H1 (cell line): ENCODE measurements around the gene ARHGAP6. TPM values are rescaled to one million over a fixed set of nuclear protein-coding genes. Genes with fewer than 3 reads are reported as not detected.

Experiments
- CTCF ChIA-PET: fragments of 300-600 bp; sonication (Branson Sonifier 250); formaldehyde crosslinking; loops from one replicate; lab custom pipeline; 2021; ENCODE audit not compliant: partially characterized antibody; lab: Charles Lee
- POLR2A ChIA-PET: fragments of 300-600 bp; sonication (Branson Sonifier 250); formaldehyde crosslinking; loops from one replicate; lab custom pipeline; 2021; ENCODE audit warnings: inconsistent platforms; ENCODE audit not compliant: partially characterized antibody; lab: Charles Lee
- DNase-seq, 2 experiments: peaks; one replicate each; pipeline versions ENCODE4 v3.0.0 to v3.0.0-alpha.2; 2010 to 2022; ENCODE audit warnings: low spot score in 2 of 2, low read depth in 1 of 2, mixed read lengths in 1 of 2
- FAIRE-seq: peaks from 2 replicates; lab custom pipeline; 2011; peaks lifted over from hg19 to GRCh38; lab: Jason Lieb, UNC
- H2AFZ ChIP-seq: 2 replicates; pipeline ENCODE4 v1.8.1; 2012; ENCODE audit warnings: low read length, inconsistent platforms
- H2AK5ac ChIP-seq: 2 replicates; pipeline ENCODE4 v1.6.1; 2013; ENCODE audit warnings: low read depth, low read length
- H2BK120ac ChIP-seq: replicated peaks from 2 replicates; pipeline ENCODE3; 2013; ENCODE audit warnings: low read depth, low read length, inconsistent platforms
- H2BK12ac ChIP-seq: 2 replicates; pipeline ENCODE4 v1.6.1; 2013; ENCODE audit warnings: low read depth, low read length
- H2BK15ac ChIP-seq: 2 replicates; pipeline ENCODE4 v1.6.1; 2013; ENCODE audit warnings: low read length
- H2BK20ac ChIP-seq: 2 replicates; pipeline ENCODE4 v1.6.1; 2013; ENCODE audit warnings: low read length
- H2BK5ac ChIP-seq: 2 replicates; pipeline ENCODE4 v1.6.1; 2013; ENCODE audit warnings: low read depth, low read length
- H3K14ac ChIP-seq: 2 replicates; pipeline ENCODE4 v1.6.1; 2013; ENCODE audit warnings: inconsistent platforms; ENCODE audit not compliant: insufficient read length
- H3K18ac ChIP-seq: 2 replicates; pipeline ENCODE4 v1.6.1; 2013; ENCODE audit warnings: low read length; ENCODE audit errors: extremely low read depth
- H3K23ac ChIP-seq: 2 replicates; pipeline ENCODE4 v1.6.1; 2013; ENCODE audit warnings: inconsistent platforms; ENCODE audit not compliant: insufficient read length
- H3K23me2 ChIP-seq: 2 replicates; pipeline ENCODE4 v1.6.1; 2013; ENCODE audit warnings: low read depth, low read length
- H3K27ac ChIP-seq: 2 replicates; pipeline ENCODE4 v1.6.1; 2011; ENCODE audit warnings: low read depth, low read length, inconsistent platforms
- H3K27me3 ChIP-seq, 4 experiments: replicated peaks in 1 of 4; 1 replicate in 1 of 4; 2 replicates in 3 of 4; pipeline versions ENCODE4 v1.6.1 to v1.8.1; 2011 to 2013; ENCODE audit warnings: low read length in 3 of 4, mild to moderate bottlenecking in 3 of 4, inconsistent platforms in 2 of 4, mixed read lengths in 2 of 4, moderate library complexity in 1 of 4; ENCODE audit not compliant: control insufficient read depth in 3 of 4, insufficient read depth in 3 of 4; ENCODE audit errors: extremely low read depth in 1 of 4
- H3K36me3 ChIP-seq, 4 experiments: 2 replicates each; pipeline versions ENCODE4 v1.6.1 to v1.8.1; 2011 to 2013; ENCODE audit warnings: mild to moderate bottlenecking in 4 of 4, low read length in 3 of 4, moderate library complexity in 2 of 4, control low read depth in 1 of 4, inconsistent platforms in 1 of 4; ENCODE audit not compliant: insufficient read depth in 4 of 4, control insufficient read depth in 2 of 4
- H3K4ac ChIP-seq: replicated peaks from 2 replicates; pipeline ENCODE3; 2013; ENCODE audit warnings: low read length, low read depth, mixed read lengths, inconsistent platforms; ENCODE audit not compliant: insufficient read length
- H3K4me1 ChIP-seq, 4 experiments: replicated peaks in 1 of 4; 1 replicate in 1 of 4; 2 replicates in 3 of 4; pipeline versions ENCODE4 v1.6.1 to v1.8.1; 2011 to 2013; ENCODE audit warnings: low read length in 3 of 4, inconsistent platforms in 2 of 4, mixed read lengths in 1 of 4; ENCODE audit not compliant: insufficient read depth in 4 of 4, control insufficient read depth in 3 of 4
- H3K4me2 ChIP-seq, 2 experiments: 2 replicates each; pipeline versions ENCODE4 v1.6.1 to v1.8.1; 2011 to 2013; ENCODE audit warnings: low read depth in 2 of 2, low read length in 2 of 2, control low read depth in 1 of 2, inconsistent platforms in 1 of 2, mild to moderate bottlenecking in 1 of 2; ENCODE audit not compliant: insufficient read depth in 1 of 2
- H3K4me3 ChIP-seq, 4 experiments: fragments of 200-600, 300-600 bp in 1 of 4; sonication (generic), shearing (Covaris generic), sonication (Bioruptor Twin) in 1 of 4; 2 replicates each; pipeline versions ENCODE4 v1.5.1 to v1.8.1; 2011 to 2016; ENCODE audit warnings: low read length in 4 of 4, low read depth in 3 of 4, control low read depth in 2 of 4, inconsistent platforms in 2 of 4, mild to moderate bottlenecking in 2 of 4, mixed read lengths in 1 of 4, moderate library complexity in 1 of 4; ENCODE audit not compliant: insufficient read depth in 2 of 4; ENCODE audit errors: extremely low read depth in 1 of 4
- H3K56ac ChIP-seq: replicated peaks from 2 replicates; pipeline ENCODE3; 2013; ENCODE audit warnings: low read depth, mild to moderate bottlenecking, mixed read lengths, low read length, inconsistent platforms; ENCODE audit not compliant: insufficient read length
- H3K79me1 ChIP-seq: 2 replicates; pipeline ENCODE4 v1.6.1; 2013; ENCODE audit warnings: low read depth, low read length, control low read depth
- H3K79me2 ChIP-seq, 2 experiments: 2 replicates each; pipeline versions ENCODE4 v1.6.1 to v1.8.1; 2012 to 2013; ENCODE audit warnings: low read length in 2 of 2, mild to moderate bottlenecking in 2 of 2, inconsistent platforms in 1 of 2; ENCODE audit not compliant: insufficient read depth in 2 of 2, control insufficient read depth in 1 of 2
- H3K9ac ChIP-seq, 4 experiments: replicated peaks in 1 of 4; 1 replicate in 1 of 4; 2 replicates in 3 of 4; pipeline versions ENCODE4 v1.6.1 to v1.8.1; 2011 to 2013; ENCODE audit warnings: low read depth in 3 of 4, low read length in 3 of 4, control low read depth in 2 of 4, mild to moderate bottlenecking in 2 of 4, moderate library complexity in 2 of 4, inconsistent platforms in 1 of 4; ENCODE audit errors: extremely low read depth in 1 of 4
- H3K9me3 ChIP-seq, 2 experiments: 2 replicates each; pipeline versions ENCODE4 v1.6.1 to v1.8.1; 2012 to 2013; ENCODE audit warnings: mild to moderate bottlenecking in 2 of 2, moderate library complexity in 2 of 2, control low read depth in 1 of 2, inconsistent platforms in 1 of 2, low read depth in 1 of 2, low read length in 1 of 2, mixed read lengths in 1 of 2; ENCODE audit not compliant: insufficient read depth in 2 of 2
- H4K20me1 ChIP-seq, 2 experiments: replicated peaks in 1 of 2; 2 replicates each; pipeline versions ENCODE3 to v1.8.1; 2011 to 2013; ENCODE audit warnings: inconsistent platforms in 2 of 2, low read length in 2 of 2, mild to moderate bottlenecking in 1 of 2; ENCODE audit not compliant: insufficient read depth in 2 of 2, control insufficient read depth in 1 of 2
- H4K5ac ChIP-seq: 2 replicates; pipeline ENCODE4 v1.6.1; 2013; ENCODE audit warnings: low read length, low read depth, mixed read lengths, inconsistent platforms; ENCODE audit not compliant: insufficient read length
- H4K8ac ChIP-seq: 2 replicates; pipeline ENCODE4 v1.8.0; 2013; ENCODE audit warnings: mild to moderate bottlenecking, moderate library complexity, low read length, inconsistent platforms; ENCODE audit not compliant: insufficient read depth; ENCODE audit errors: extremely low read depth
- H4K91ac ChIP-seq: replicated peaks from 2 replicates; pipeline ENCODE3; 2013; ENCODE audit warnings: low read length, mixed read lengths, inconsistent platforms; ENCODE audit not compliant: insufficient read length
- CBX5 ChIP-seq: fragments of 300-800, 300-1000 bp; sonication (generic); IDR thresholded peaks from 2 replicates; pipeline ENCODE4 v1.7.1; 2016; ENCODE audit warnings: antibody characterized with exemption, low read length, low read depth
- CHD2 ChIP-seq: IDR thresholded peaks from 2 replicates; pipeline ENCODE4 v1.6.1; 2012; ENCODE audit warnings: low read length, improper control_type of control experiment
- FOSL1 ChIP-seq: IDR thresholded peaks from 2 replicates; pipeline ENCODE4 v1.6.1; 2011; ENCODE audit warnings: mild to moderate bottlenecking, low read depth, low read length, moderate library complexity; ENCODE audit not compliant: insufficient read depth
- HDAC6 ChIP-seq: IDR thresholded peaks from one replicate; pipeline ENCODE4 v1.7.1; 2012; ENCODE audit warnings: low read depth, mild to moderate bottlenecking, inconsistent platforms, low read length, moderate library complexity
- MAX ChIP-seq: IDR thresholded peaks from 2 replicates; pipeline ENCODE4 v1.6.1; 2012; ENCODE audit warnings: inconsistent platforms
- POU5F1 ChIP-seq: IDR thresholded peaks from 2 replicates; pipeline ENCODE4 v1.6.1; 2011; ENCODE audit warnings: low read depth, mild to moderate bottlenecking, low read length, moderate library complexity
- WGBS, 2 experiments: shearing (Covaris generic) in 1 of 2; methylation state at CpG; one replicate each; pipeline versions ENCODE4 v1.1.6 to v1.1.7; 2013 to 2015; ENCODE audit warnings: low lambda C conversion rate in 2 of 2, mixed read lengths in 2 of 2, inconsistent platforms in 1 of 2, low coverage in 1 of 2, missing lambda C conversion rate in 1 of 2; ENCODE audit not compliant: insufficient replicate concordance in 2 of 2, insufficient coverage in 1 of 2, insufficient read length in 1 of 2; ENCODE audit errors: extremely low coverage in 1 of 2, missing lambda C conversion rate in 1 of 2; 5-methylcytosine and 5-hydroxymethylcytosine counted together
- polyA plus RNA-seq, 7 experiments: library from polyadenylated mRNA; depleted of rRNA in 3 of 7; stranded (reverse) in 5 of 7; unstranded in 2 of 7; fragments of >200 nt in 5 of 7; fragments of 200-250 nt in 2 of 7; gene quantifications; 1 replicate in 5 of 7; 2 replicates in 1 of 7; 4 replicates in 1 of 7; pipeline versions ENCODE4 v1.2.1 to v1.2.3, GENCODE V29; 2011 to 2013; ENCODE audit warnings: missing spikeins in 2 of 7, mixed read lengths in 2 of 7
- total RNA-seq: library from RNA; stranded (reverse); fragmentation: NEBNext Ultra II Directional; extraction: Animal tissue kit (Norgen Biotek cat#: 25700); gene quantifications from 2 replicates; pipeline ENCODE4 v1.2.1, GENCODE V29; 2021

Gene ARHGAP6
- total and polyA plus RNA-seq, 2 of the 8 experiments (the other 6 are each of a cell fraction or from before 2014, with no cell fraction given): 0.35 to 0.82 TPM

- H2AK5ac ChIP-seq: no peak overlapping the region
- H2BK120ac ChIP-seq: no peak overlapping the region
- WGBS, 2 experiments: 82% methylated on average over 5 of the region's 8 CpGs; no CpG with 5 or more reads in 1 of the 2 experiments
Observed at GRCh38 chrX:11450354-11450753, 215.4 kb downstream of the ARHGAP6 start.

More at GRCh38 chrX:11450354-11450753, 215.4 kb downstream of the ARHGAP6 start:
- H3K4me2 ChIP-seq: no peak overlapping the region
- no peak for FAIRE-seq
- H3K27ac ChIP-seq: no peak overlapping the region
- no peak overlapping the region for H3K23ac ChIP-seq
- H4K8ac ChIP-seq: no peak overlapping the region
- no peak overlapping the region for H2BK20ac ChIP-seq
- H4K5ac ChIP-seq: no peak overlapping the region
- no peak overlapping the region for H3K4ac ChIP-seq
- no peaks in the 10 kb centered on the region for H3K4me1 ChIP-seq
- CTCF ChIA-PET: interaction anchor here (1.1 kb wide), 1 partner anchor 69 kb away, joined by 3 read pairs; no protein-coding TSS in a partner anchor
- no peak for DNase-seq
- H3K9me3 ChIP-seq: no peaks in the 10 kb centered on the region
- TF ChIP-seq CBX5: no peak
- no peak for TF ChIP-seq HDAC6
- TF ChIP-seq MAX: no peak
- no peak for TF ChIP-seq FOSL1
- no peak for TF ChIP-seq POU5F1
- no peak for TF ChIP-seq CHD2
- H3K79me2 ChIP-seq: no peaks in the 10 kb centered on the region
- no peak overlapping the region for H2BK5ac ChIP-seq
- no peak overlapping the region for H3K18ac ChIP-seq
- H3K36me3 ChIP-seq: no peaks in the 10 kb centered on the region
- no peak overlapping the region for H3K4me3 ChIP-seq
- no peak overlapping the region for H2BK12ac ChIP-seq
- no peaks in the 10 kb centered on the region for H3K27me3 ChIP-seq
- no peaks in the 10 kb centered on the region for H3K23me2 ChIP-seq
- H3K79me1 ChIP-seq: no peaks in the 10 kb centered on the region
- no peak overlapping the region for H3K56ac ChIP-seq
- no peak overlapping the region for H2AFZ ChIP-seq
- H4K91ac ChIP-seq: no peak overlapping the region
- no peak overlapping the region for H3K9ac ChIP-seq
- POLR2A ChIA-PET: no interaction called here
- H2BK15ac ChIP-seq: no peak overlapping the region
- H4K20me1 ChIP-seq: no peaks in the 10 kb centered on the region
- H3K14ac ChIP-seq: no peak overlapping the region
